CD4-positive, alpha-beta T cell treated with Interleukin-10 for 1 hour (primary cell): Measurements from ENCODE around the gene ZBTB37.
"Not testable (repeated sequence)": the region's sequence is repeated elsewhere in the genome, so short reads cannot be mapped to it uniquely, and the experiment has no call there.

Experiments used
- DNase-seq: peaks from one replicate; pipeline ENCODE4 v3.0.0-alpha.2; 2020

Gene ZBTB37

DNA sequence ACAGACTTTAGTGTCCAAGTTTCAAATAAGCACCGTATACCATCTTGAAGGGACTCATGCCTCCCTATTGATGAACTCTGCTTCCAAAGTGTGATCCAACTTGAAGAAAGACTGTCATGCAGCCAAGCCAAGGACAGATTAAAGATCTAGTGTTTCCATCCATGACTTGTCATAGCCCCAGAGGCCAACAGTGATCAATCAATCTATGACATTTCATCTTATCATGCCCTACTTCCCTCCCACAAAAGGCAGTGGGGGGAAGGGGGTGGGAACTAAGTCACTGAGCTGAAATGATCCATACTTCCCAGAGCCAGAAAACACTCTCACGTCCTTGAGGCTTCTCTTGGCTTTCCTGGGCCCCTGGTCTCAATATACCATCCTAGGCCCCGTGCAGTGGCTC, 44.9 kb downstream of the ZBTB37 start:
- no peak for DNase-seq

DNA sequence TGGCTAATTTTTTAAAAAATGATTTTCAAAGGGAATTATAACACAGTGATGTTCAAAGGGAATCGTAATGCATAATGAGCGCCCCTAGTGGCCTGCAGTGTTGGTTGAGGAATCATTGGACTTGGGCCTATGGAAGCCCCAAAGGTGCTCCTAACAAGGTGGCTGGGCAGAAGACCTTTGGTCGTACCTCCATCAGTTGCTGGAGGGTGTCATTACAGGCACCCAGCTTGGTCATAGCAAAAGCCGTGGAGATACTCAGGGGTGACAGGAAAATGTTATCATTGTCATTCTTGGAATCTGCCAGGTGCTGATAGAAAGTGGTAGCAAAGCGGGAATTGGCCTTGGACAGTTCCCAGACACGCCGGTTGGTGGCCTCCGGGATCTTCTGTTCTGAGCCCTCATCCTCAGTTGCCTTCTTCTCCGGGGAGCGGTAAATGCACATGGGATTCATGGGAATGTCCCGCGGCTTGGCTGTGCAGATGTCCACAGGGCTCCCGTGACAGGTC, 46.2 kb downstream of the ZBTB37 start:
- peak; percentile 27 for DNase-seq

GRCh38 chr1:173915596-173915995, 47.4 kb downstream of the ZBTB37 start:
- DNase-seq, result no peak

GRCh38 chr1:173916667-173917066, 48.5 kb downstream of the ZBTB37 start:
- DNase-seq, result no peak

GRCh38 chr1:173917149-173917548, 49.0 kb downstream of the ZBTB37 start, which contains the start of gene SERPINC1:
Gene SERPINC1, minus strand, starts transcription at chr1:173917327. Its CDS starts 68 bp downstream, at chr1:173917259.
- no peak for DNase-seq

- no peak for DNase-seq
These were observed 49.7 kb downstream of the ZBTB37 start for GRCh38 chr1:173917635-173918493.

GRCh38 chr1:173920861-173921260, 52.7 kb downstream of the ZBTB37 start:
- DNase-seq, result no peak

DNA sequence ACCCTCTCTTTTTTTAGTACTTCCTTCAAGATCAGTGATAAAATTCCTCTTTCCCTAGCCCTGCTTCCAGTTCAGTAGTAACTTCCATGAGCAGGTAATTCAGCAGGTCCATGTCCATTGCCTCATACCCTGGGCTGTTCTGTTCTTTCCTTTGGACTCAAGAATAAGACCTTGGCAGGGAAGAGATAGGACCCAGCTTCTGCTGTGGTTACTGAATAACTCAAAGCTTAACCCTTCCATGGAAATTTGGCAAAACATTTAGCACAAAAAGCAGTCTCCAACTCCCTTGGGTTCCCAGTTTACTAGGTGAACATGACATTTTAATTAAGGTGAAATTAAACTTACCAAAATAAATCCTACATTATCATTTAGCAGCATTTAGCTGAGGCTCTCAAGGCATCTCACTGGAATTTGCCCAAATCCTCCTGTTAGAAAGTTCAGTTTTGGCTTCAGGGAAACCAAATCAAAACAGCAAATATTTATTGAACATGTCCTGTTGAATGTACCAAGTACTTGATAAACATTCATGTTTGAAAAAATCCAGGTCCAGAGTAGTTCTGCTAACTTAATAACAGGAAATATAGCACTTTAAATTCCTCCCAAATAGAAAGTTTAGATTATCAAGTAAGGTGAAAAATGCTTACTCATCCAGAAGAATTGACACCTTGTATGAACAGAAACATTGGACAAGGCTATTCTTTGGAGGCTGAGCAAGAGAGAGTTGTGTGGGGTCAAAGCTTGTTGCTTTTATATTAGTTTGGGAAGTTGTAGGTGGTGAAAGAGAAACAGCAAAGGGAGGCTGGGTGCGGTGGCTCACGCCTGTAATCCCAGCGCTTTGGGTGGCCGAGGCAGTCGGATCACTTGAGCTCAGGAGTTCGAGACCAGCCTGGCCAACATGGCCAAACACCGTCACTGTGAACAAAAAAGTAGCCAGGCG, 57.4 kb downstream of the ZBTB37 start:
- DNase-seq, result no peak

- DNase-seq, result not testable (repeated sequence)
These were observed 62.4 kb downstream of the ZBTB37 start for GRCh38 chr1:173930541-173930940.

GRCh38 chr1:173934440-173934839, 66.3 kb downstream of the ZBTB37 start:
- no peak for DNase-seq

- no peak for DNase-seq
These were observed 68.9 kb downstream of the ZBTB37 start for GRCh38 chr1:173937062-173937461.

- no peak for DNase-seq
These were observed 78.3 kb downstream of the ZBTB37 start for GRCh38 chr1:173946380-173946921.

- no peak for DNase-seq
These were observed 80.4 kb downstream of the ZBTB37 start for GRCh38 chr1:173948594-173948993.
